ENCODE data around the gene HHAT.

GRCh38 chr1:210588946-210589345, 260.2 kb downstream of the HHAT start:
- TF ChIP-seq POLR2A (IDR thresholded peaks at IDR 0.05; ENCODE audit: low read length) (no peak), GATA1 (IDR thresholded peaks at IDR 0.05; ENCODE audit: low read depth, low read length) (no peak)
